ENCODE data around the gene SLC25A3. TPM values are rescaled to one million over a fixed set of nuclear protein-coding genes. Genes with fewer than 3 reads are reported as not detected.

Gene SLC25A3
- polyA plus RNA-seq, 1 donor (not counting 4 experiments of a cell fraction or from before 2014, with no cell fraction given), result 389 TPM

- DNase-seq (ENCODE audit: low read depth, low spot score) (no peak), FAIRE-seq (no peak)
- Histone ChIP-seq H3K27me3 (ENCODE audit: control insufficient read depth, extremely low read depth, insufficient read depth, low read length) (no peaks in the 10 kb centered on the region), H4K20me1 (ENCODE audit: control insufficient read depth, extremely low read depth, insufficient read depth, low read length) (peaks cover 3% of the 10 kb centered on the region), H2AFZ (ENCODE audit: control insufficient read depth, low read length) (no peak overlapping the region), H3K9ac (ENCODE audit: control insufficient read depth, extremely low read depth, insufficient read depth, low read length) (no peak overlapping the region), H3K4me1 (ENCODE audit: control insufficient read depth, extremely low read depth, insufficient read depth, low read length) (no peaks in the 10 kb centered on the region), H3K36me3 (ENCODE audit: control insufficient read depth in 2 of 2, extremely low read depth in 1 of 2, insufficient read depth in 2 of 2, low read length in 2 of 2) (peaks cover 26 to 34% of the 10 kb centered on the region in 2 experiments), H3K9me1 (ENCODE audit: control insufficient read depth, extremely low read depth, insufficient read depth, low read length) (no peaks in the 10 kb centered on the region), H3K27ac (ENCODE audit: control insufficient read depth, insufficient read depth, low read length) (no peak overlapping the region), H3K79me2 (ENCODE audit: control insufficient read depth, insufficient read depth, low read length) (peaks cover 16% of the 10 kb centered on the region), H3K4me2 (ENCODE audit: control insufficient read depth, extremely low read depth, insufficient read depth, low read depth, low read length) (no peak overlapping the region), H3K9me3 (ENCODE audit: control insufficient read depth, low read depth, low read length) (no peaks in the 10 kb centered on the region), H3K4me3 (ENCODE audit: control insufficient read depth in 2 of 3, extremely low read depth in 1 of 3, insufficient read depth in 2 of 3, low read depth in 1 of 3, low read length in 3 of 3) (no peak overlapping the region)
- no peak for TF ChIP-seq EZH2 (IDR thresholded peaks at IDR 0.05; ENCODE audit: low read length)
- TF ChIP-seq, protein P1, sequence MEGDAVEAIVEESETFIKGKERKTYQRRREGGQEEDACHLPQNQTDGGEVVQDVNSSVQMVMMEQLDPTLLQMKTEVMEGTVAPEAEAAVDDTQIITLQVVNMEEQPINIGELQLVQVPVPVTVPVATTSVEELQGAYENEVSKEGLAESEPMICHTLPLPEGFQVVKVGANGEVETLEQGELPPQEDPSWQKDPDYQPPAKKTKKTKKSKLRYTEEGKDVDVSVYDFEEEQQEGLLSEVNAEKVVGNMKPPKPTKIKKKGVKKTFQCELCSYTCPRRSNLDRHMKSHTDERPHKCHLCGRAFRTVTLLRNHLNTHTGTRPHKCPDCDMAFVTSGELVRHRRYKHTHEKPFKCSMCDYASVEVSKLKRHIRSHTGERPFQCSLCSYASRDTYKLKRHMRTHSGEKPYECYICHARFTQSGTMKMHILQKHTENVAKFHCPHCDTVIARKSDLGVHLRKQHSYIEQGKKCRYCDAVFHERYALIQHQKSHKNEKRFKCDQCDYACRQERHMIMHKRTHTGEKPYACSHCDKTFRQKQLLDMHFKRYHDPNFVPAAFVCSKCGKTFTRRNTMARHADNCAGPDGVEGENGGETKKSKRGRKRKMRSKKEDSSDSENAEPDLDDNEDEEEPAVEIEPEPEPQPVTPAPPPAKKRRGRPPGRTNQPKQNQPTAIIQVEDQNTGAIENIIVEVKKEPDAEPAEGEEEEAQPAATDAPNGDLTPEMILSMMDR (optimal IDR thresholded peaks at IDR 0.05 in 1 of 3, IDR thresholded peaks at IDR 0.05 in 1 of 3, conservative IDR thresholded peaks at IDR 0.05 in 1 of 3; ENCODE audit: extremely low read depth in 1 of 3, insufficient read depth in 2 of 3, low read length in 3 of 3), result no peak
- dilution Hi-C loops (cut with MboI; ENCODE audit: extremely low pct_ligation_motif_present, low sequenced_read_pairs), result no loop called here
Observed at GRCh38 chr12:98601924-98602323, 8.4 kb downstream of the SLC25A3 start.

DNA sequence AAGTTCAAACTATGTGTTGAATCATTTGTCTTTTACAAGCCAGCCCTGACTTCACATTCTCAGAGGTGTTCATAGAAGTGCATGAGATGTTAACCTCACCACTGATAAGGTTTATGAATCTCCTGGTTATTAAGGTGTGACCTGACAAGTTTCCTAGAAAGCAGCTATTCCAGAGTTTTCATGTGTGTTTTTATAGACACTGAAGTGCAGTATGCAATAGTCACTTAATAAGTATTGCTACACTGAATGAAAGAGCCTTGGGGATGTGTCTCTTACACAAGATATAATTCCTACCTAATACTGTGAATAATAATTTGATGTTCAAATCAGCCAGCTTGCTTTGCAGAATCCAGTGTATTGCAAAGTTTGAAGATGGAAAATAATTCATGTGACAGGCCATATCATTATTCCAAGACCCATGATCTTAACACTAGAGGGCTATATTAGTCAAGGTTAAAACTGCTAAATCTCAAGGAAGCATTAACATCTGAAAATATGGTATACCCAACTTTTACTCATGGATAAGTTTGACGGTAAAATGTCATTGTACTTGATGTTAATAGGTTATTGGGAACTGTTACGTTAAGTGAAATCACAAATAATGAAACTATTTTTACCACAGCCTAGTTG is 13.0 kb downstream of the SLC25A3 start:
- dilution Hi-C loops (cut with MboI; ENCODE audit: extremely low pct_ligation_motif_present, low sequenced_read_pairs), result no loop called here
- DNase-seq (ENCODE audit: low read depth, low spot score) (no peak), FAIRE-seq (no peak)

More for the DNA sequence above, 13.0 kb downstream of the SLC25A3 start:
- Histone ChIP-seq H3K36me3 (ENCODE audit: control insufficient read depth in 2 of 2, extremely low read depth in 1 of 2, insufficient read depth in 2 of 2, low read length in 2 of 2) (peaks cover 11 to 17% of the 10 kb centered on the region in 2 experiments), H3K4me2 (ENCODE audit: control insufficient read depth, extremely low read depth, insufficient read depth, low read depth, low read length) (no peak overlapping the region), H3K9me1 (ENCODE audit: control insufficient read depth, extremely low read depth, insufficient read depth, low read length) (no peaks in the 10 kb centered on the region), H3K79me2 (ENCODE audit: control insufficient read depth, insufficient read depth, low read length) (no peaks in the 10 kb centered on the region), H3K27me3 (ENCODE audit: control insufficient read depth, extremely low read depth, insufficient read depth, low read length) (no peaks in the 10 kb centered on the region), H3K9ac (ENCODE audit: control insufficient read depth, extremely low read depth, insufficient read depth, low read length) (no peak overlapping the region), H3K9me3 (ENCODE audit: control insufficient read depth, low read depth, low read length) (no peaks in the 10 kb centered on the region), H3K4me3 (ENCODE audit: control insufficient read depth in 2 of 3, extremely low read depth in 1 of 3, insufficient read depth in 2 of 3, low read depth in 1 of 3, low read length in 3 of 3) (no peak overlapping the region), H3K27ac (ENCODE audit: control insufficient read depth, insufficient read depth, low read length) (no peak overlapping the region), H3K4me1 (ENCODE audit: control insufficient read depth, extremely low read depth, insufficient read depth, low read length) (no peaks in the 10 kb centered on the region), H2AFZ (ENCODE audit: control insufficient read depth, low read length) (no peak overlapping the region), H4K20me1 (ENCODE audit: control insufficient read depth, extremely low read depth, insufficient read depth, low read length) (no peaks in the 10 kb centered on the region)
- TF ChIP-seq, protein P1 (optimal IDR thresholded peaks at IDR 0.05 in 1 of 3, IDR thresholded peaks at IDR 0.05 in 1 of 3, conservative IDR thresholded peaks at IDR 0.05 in 1 of 3; ENCODE audit: extremely low read depth in 1 of 3, insufficient read depth in 2 of 3, low read length in 3 of 3), result no peak
- no peak for TF ChIP-seq EZH2 (IDR thresholded peaks at IDR 0.05; ENCODE audit: low read length)
